ENCODE data around the gene CDH4. TPM values are rescaled to one million over a fixed set of nuclear protein-coding genes. Genes with fewer than 3 reads are reported as not detected.

CDH4 gene
- total RNA-seq, 1 donor from 2014 or later = 12.1 TPM

DNA sequence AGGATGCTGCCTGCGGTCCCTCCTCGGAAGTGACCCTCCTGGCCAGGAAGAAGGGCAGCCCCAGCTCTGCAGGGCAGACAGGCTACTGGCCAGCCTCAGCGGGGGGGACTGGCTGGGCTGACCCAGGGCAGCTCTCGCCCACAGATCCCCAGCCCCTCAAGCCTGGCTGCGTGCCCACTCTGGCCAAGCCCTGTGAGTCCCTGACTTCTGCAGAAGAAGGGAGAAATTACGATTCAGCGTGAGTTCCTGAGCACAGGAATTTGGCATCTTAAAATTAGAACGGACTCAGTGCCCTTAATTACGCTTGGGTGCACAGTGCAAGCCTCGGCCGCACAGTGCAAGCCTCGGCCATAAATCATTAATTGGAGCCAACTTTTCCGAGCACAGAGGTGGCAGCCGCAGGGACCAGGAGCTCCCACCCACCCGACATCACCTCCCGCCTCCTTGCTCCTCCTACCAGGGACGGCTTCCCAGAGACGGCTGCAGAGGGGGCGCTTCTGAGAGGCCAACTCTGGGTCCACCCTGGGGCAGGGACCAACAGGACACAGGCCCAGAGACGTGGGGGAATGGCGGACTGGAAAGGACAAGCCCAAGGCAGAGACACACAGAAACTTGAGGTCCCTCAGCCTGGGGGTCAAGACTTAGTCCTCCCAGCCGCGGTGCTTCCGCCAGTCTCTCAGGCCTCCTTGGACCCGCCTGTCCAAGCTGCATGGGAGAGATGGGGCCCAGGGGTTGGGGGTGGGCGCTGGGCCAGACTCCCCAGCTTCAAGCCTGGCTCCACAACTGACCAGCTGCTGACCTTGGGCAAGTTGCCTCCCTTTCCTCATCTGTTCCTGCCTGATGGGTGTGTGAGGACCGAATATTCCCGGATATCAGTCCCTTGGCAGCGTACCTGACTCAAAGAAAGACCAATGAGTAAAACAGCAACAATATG is 648.2 kb downstream of the CDH4 start:
- DNase-seq (ENCODE audit: low read depth) (no peak), FAIRE-seq (no peak)
- no peaks in the 10 kb centered on the region for H3K27me3 ChIP-seq (ENCODE audit: control insufficient read depth, insufficient read depth, low read length)
- H3K36me3 ChIP-seq (ENCODE audit: control insufficient read depth, insufficient read depth, low read length) = no peaks in the 10 kb centered on the region
- TF ChIP-seq, protein P1, sequence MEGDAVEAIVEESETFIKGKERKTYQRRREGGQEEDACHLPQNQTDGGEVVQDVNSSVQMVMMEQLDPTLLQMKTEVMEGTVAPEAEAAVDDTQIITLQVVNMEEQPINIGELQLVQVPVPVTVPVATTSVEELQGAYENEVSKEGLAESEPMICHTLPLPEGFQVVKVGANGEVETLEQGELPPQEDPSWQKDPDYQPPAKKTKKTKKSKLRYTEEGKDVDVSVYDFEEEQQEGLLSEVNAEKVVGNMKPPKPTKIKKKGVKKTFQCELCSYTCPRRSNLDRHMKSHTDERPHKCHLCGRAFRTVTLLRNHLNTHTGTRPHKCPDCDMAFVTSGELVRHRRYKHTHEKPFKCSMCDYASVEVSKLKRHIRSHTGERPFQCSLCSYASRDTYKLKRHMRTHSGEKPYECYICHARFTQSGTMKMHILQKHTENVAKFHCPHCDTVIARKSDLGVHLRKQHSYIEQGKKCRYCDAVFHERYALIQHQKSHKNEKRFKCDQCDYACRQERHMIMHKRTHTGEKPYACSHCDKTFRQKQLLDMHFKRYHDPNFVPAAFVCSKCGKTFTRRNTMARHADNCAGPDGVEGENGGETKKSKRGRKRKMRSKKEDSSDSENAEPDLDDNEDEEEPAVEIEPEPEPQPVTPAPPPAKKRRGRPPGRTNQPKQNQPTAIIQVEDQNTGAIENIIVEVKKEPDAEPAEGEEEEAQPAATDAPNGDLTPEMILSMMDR (IDR thresholded peaks at IDR 0.05; ENCODE audit: insufficient read depth, low read length, severe bottlenecking) = no peak
- no peak overlapping the region for H3K4me3 ChIP-seq (ENCODE audit: low read depth, low read length)

DNA sequence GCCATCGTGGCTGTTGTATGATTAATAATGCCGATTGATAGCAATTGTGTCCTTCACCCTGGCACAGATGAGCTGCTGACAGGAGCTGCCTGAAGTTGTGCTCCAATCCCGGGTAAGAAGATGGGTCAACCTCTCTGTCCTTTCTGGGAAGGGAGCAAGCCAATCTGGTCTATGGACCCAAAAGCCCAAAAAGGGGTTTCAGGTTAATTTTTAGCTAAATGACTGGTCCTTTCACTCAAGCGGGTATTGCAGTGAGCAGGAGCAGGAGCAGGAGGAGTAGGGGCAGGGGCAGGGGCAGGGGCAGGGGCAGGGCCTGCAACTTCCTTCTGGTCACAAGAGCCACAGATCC is 648.9 kb downstream of the CDH4 start:
- H3K36me3 ChIP-seq (ENCODE audit: control insufficient read depth, insufficient read depth, low read length) = no peaks in the 10 kb centered on the region
- TF ChIP-seq, protein P1 (IDR thresholded peaks at IDR 0.05; ENCODE audit: insufficient read depth, low read length, severe bottlenecking) = no peak
- no peak overlapping the region for H3K4me3 ChIP-seq (ENCODE audit: low read depth, low read length)
- no peaks in the 10 kb centered on the region for H3K27me3 ChIP-seq (ENCODE audit: control insufficient read depth, insufficient read depth, low read length)
- DNase-seq (ENCODE audit: low read depth) (no peak), FAIRE-seq (no peak)

DNA sequence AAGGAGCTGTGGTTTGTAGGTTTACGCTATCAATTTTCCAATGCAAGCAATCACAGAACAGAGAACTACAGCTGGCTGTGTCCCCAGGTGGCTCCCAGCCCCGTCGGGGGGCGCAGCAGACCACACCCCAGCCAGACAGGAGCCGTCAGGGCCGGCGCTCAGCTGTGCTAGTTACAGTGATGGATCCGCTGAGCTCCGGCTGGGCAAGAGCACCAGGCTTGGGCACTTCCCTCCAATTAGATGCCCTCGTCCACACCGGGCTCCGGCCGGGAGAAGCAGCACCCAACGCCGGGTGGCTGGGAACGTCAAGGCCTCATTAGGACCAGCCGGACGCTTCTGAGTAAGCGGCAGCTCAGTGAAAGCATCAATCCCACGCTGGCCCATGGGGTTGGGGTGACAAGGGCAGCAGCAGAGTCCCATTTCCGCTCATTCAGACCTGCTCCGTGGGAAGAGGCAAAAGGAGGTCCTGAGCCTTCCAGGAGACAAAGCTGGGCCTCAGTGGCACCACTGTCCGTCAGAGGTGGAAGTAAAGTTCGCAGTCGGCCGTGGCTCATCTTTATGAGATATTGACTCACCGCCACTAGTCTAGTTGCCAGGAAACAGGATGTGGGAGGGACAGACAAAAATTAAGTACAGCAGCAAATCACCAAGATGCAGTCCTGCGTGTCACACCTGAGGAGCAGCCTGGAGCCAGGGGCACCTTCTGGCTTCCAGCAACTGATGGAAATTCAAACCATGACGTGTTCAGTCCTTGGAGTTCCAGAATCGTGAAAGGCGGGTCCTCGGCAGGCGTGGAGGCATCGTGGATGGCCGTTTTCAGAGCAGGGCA is 649.5 kb downstream of the CDH4 start:
- Histone ChIP-seq H3K27me3 (ENCODE audit: control insufficient read depth, insufficient read depth, low read length) (no peaks in the 10 kb centered on the region), H3K4me3 (ENCODE audit: low read depth, low read length) (no peak overlapping the region), H3K36me3 (ENCODE audit: control insufficient read depth, insufficient read depth, low read length) (no peaks in the 10 kb centered on the region)
- no peak for DNase-seq (ENCODE audit: low read depth)
- TF ChIP-seq, protein P1 (IDR thresholded peaks at IDR 0.05; ENCODE audit: insufficient read depth, low read length, severe bottlenecking) = no peak
- FAIRE-seq = no peak

DNA sequence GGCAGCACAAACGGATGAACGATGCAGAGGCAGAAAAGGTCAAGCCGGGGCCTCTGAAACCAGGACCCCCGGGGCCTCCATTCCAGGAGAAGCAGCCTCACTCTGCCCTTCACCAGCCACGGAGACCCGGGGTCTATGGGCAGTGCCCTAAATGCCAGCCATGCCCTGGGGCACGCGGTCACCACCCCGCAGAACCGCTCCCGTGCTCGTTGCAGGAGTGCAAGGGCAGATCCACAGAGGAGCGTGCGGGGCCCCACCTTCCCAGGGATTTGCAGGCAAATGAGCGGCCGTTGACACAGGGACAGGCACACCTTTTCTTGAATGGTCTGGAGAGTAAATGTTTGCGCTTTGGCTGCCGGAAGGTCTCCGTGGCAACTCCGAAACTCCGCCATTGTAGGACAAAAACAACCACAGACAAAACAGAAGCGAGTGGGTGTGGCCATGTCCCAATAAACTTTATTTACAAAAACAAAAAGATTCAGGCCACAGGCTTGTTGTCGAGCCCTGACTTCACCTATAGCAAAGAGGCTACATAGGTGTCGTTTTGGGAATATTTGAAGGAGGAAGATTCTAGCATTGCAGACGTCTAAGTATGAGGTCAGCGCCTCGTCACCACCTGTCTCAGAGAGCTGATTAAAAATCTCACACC is 650.3 kb downstream of the CDH4 start:
- no peak overlapping the region for H3K4me3 ChIP-seq (ENCODE audit: low read depth, low read length)
- DNase-seq (ENCODE audit: low read depth) (no peak), FAIRE-seq (no peak)
- H3K36me3 ChIP-seq (ENCODE audit: control insufficient read depth, insufficient read depth, low read length) = no peaks in the 10 kb centered on the region
- no peaks in the 10 kb centered on the region for H3K27me3 ChIP-seq (ENCODE audit: control insufficient read depth, insufficient read depth, low read length)
- TF ChIP-seq, protein P1 (IDR thresholded peaks at IDR 0.05; ENCODE audit: insufficient read depth, low read length, severe bottlenecking) = no peak

DNA sequence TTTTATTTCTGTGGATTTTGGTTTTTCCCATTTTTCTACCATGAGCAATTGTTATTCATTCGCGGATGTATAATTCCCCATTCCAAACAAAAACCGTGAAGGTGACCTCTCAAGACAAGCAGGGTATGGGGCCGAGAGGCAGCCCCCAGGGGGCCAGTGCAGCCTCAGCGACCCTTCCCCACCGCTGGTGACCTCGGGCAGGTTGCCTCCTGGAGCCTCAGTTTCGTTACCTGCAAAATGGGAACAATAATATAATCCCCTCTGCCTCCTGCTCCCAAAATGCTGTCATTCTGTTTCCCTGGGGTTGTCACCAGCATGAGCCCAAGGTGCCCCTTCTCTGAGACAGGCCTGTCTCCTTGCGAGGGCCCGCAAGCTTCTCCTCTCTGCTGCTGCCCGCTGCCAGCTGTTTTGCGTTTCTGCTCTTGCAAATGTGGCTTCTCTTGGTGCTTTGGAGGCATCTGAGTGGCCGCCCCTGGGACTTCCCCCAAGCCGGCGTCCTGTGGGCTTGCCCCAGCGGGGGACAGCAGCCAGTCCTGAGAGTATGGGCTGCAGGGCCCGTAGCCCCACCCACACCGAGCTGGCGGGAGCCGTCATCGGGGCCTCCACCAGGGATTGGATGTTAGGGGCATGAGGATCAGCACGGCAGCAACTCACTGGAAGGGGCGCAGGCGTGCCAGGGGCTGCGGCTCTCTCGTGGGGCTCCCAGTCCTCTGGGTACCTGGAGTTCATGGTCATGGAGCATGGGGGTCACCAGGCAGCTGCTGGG is 651.7 kb downstream of the CDH4 start:
- Histone ChIP-seq H3K4me3 (ENCODE audit: low read depth, low read length) (no peak overlapping the region), H3K36me3 (ENCODE audit: control insufficient read depth, insufficient read depth, low read length) (no peaks in the 10 kb centered on the region), H3K27me3 (ENCODE audit: control insufficient read depth, insufficient read depth, low read length) (no peaks in the 10 kb centered on the region)
- DNase-seq (ENCODE audit: low read depth) (no peak), FAIRE-seq (no peak)
- TF ChIP-seq, protein P1 (IDR thresholded peaks at IDR 0.05; ENCODE audit: insufficient read depth, low read length, severe bottlenecking) = no peak
